Glomerular endothelial cell (primary cell): ENCODE results near the gene KCTD17. TPM values are rescaled to one million over a fixed set of nuclear protein-coding genes. Genes with fewer than 3 reads are reported as not detected.

ENCODE experiments used
- DNase-seq: peaks from one replicate; pipeline ENCODE4 v3.0.0-alpha.2; 2011; ENCODE audit warnings: low read depth, low spot score; ENCODE audit errors: extremely low read depth
- total RNA-seq: library from RNA; depleted of rRNA; stranded (reverse); fragments of >200 nt; gene quantifications from 2 replicates; pipeline ENCODE4 v1.2.3, GENCODE V29; 2015

Gene KCTD17
- total RNA-seq, 1 donor from 2014 or later: 35.1 TPM

DNA sequence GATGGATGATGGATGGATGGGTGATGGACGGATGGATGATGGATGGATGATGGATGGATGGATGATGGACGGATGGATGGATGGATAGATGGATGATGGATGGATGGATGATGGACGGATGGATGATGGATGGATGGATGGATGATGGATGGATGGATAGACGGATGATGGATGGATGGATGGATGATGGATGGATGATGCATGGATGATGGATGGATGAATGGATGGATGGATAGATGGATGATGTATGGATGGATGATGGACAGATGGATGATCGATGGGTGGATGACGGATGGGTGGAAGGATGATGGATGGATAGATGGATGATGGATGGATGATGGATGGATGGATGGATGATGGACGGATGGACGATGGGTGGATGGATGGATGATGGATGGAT, 21.1 kb downstream of the KCTD17 start:
- no peak for DNase-seq

DNA sequence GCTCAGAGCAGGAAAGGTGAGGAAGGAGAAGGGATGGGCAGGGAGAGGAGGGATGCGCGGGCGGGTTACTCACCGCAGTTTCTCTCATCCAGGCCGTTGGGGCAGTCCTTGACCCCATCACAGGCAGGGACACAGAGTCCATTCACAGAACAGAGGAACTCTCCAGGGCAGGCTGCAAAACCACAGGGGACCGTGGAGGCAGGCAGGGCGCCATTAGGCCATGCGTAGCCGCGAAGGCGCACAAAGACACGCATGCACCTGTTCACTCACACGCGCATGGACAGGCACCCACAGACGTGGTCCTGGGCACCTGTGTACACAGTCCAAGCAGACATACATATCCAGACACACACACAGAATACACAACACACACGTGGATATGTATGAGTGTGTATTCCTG, 23.0 kb downstream of the KCTD17 start:
- no peak for DNase-seq

DNA sequence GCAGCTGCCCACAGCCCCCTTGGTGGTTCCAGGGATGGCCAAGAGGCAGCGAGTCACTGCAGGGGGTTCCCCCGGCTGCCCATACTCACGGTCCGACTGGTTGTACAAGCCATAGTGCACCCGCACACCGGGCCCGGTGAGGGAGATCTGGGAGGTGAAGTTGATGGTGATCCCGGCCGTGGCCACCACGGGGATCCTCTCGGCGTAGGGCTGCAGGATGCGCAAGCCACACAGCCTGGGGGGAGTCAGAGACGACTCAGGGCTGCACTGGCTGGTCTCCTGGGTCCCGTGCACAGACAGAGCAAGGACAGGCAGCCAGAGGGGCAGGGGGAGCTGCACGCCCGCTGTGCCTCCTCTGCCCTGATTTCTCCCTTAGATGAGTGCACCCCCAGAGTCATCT, 23.5 kb downstream of the KCTD17 start:
- DNase-seq: no peak

DNA sequence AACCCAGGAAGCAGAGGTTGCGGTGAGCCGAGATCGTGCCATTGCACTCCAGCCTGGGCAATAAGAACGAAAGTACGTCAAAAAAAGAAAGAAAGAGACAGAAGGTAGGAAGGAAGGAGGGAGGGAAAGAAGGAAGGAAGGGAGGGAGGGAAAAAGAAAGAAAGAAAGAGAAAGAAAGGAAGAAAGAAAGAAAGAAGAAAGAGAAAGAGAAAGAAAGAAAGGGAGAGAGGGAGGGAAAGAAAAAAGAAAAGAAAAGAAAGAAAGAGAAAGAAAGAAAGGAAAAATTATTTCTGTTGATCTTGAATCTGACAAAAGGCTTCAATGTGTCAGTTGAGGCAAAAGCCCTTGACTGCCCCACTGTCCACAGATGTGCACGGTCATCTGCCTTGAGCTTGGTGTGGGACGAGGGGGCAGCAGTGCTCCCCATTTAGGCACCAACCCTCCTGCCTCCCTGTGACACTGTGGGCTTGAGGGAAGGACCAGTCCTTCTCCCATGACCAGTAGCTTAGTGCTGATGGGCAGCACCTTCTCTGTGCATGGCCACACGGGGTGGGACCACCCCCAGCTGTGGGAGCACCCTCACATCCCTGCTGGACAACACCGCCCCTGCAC, 24.4 kb downstream of the KCTD17 start:
- no peak for DNase-seq

DNA sequence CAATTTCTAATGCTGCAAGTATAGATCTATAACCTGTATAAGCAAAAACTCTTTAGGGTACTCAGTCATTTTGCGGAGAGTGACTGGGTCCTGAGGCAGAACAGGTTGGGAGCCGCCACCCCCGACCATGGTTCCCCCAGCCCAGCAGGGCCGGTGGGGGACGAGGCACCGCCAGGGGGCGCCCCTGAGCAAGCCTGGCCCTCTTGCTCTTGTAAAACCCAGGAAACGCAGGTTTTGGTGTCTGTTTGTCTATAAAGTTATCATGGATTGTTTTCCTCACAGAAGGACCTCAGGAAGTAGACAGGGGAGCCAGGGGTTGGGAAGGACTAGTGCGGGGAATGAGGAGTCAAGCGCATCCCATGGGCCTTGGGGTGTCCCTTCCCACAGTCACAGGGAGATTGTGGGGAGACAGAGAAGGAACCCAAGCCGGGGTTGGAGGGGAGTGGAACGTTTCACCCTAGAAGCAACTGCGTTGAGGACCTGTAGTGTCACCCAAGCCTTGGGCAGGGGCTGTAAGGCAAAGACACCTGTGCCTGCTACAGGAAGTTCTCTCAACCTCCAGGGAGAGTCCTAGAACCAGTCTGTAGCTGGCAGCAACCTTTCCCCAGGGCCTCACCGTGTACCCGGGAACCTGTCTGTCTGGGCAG, 26.4 kb downstream of the KCTD17 start:
- DNase-seq: no peak

DNA sequence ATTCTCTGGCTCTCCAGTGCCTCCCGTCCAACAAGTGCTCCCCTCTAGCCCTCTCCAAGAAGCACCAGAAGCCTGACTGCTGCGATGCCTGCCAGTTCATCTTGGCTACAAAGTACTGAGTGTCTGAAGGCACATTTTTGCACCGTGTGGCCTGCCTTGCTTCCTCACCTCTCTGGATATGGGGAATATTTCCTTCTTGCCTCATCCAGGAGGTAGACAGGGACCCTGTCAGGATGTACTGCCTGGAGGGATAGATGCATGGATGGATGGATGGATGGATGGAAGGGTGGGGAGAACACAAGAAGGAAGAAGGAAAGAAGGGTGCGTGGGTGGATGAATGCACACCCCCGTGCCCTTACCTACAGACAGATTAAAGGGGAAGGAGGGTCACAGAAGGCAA, 27.6 kb downstream of the KCTD17 start:
- no peak for DNase-seq

DNA sequence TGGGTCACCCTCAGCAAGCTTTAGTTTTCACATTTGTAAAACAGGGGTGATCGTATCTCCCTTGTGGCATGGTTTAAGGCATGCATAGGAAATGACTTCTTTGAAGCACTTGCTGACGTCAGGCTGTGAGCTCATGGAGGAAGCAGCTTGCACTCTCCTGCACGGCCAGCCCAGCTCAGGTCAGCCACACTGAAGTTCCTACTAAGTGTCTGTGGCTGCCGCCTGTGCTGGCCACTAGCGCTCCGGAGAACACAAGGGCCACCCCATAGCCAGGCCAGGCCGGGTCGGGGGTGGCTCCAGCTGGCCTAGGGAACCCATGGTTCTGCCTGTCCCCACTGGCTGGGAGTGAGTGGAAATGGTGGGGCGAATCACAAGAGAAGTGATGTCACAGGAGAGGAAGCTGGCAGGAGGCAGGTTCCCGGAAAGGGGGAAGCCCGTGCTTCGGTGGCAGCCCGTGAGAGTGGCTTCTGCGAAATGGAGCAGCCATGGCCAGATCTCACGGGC, 28.2 kb downstream of the KCTD17 start:
- DNase-seq: peak; percentile 47

DNA sequence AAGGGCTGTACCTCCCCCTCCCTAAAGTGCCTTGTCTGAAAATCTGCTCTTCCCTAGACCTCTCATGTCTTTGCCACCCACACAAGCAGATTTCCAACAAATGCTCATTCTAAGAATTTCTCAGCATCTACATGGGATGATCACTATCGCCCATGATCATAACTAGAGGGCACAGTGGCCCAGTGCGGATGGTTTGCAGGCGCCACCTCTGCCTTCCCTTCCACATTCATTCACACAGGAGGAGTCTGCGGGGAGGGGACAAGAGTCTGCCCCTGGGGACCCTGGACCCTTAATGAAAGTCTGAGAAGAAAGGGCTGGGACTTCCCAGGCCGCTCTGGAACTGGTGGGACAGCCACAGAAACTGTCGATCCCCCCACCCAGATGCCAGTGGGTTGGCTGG, 28.9 kb downstream of the KCTD17 start:
- DNase-seq: no peak

DNA sequence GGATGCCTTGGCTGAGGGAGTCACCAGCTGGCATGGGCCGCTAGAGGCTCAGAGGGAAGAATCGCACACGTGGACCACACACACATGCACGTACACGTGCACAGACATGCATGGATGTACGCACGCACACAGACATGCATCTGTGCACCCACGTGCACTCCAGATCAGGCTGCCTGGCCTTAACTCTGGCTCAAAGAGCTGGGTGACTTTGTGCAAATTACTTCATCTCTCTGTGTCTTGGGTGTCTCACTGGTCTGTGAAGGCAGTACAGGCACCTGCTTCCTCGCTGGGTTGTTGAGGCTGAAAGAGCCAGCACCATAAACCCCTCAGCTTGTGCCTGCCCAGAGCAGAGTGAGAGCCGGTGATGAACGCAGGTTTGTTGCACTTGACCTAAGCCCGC, 29.3 kb downstream of the KCTD17 start:
- DNase-seq: no peak

DNA sequence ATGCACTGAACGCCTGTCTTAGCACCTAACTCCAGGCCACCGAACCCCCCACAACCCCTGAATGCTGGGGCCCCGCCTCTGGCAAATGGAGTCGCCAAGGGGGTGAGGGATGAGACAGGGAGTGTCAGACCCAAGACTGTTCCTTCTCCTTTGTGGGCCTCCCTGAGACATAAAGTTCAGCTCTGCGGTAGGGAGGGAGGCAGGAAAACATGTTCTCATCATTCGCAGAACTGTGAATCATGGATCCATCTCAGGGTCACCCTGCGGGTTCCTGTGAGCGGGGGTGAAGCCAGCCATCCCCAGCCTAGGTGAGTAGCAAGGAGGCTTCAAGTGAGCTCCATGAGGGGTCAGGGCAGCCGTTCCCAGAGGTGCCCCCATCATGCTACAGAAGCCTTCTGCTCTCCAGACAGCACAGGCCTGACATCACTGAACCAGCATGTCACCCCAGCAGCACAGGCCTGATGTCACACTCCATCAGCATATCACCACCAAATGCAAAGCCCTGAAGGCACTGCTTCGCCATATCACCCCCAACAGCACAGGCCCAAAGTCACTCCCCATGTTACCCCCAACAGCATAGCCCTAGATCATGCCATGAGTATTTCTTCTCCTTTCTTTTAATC, 30.8 kb downstream of the KCTD17 start:
- DNase-seq: no peak

DNA sequence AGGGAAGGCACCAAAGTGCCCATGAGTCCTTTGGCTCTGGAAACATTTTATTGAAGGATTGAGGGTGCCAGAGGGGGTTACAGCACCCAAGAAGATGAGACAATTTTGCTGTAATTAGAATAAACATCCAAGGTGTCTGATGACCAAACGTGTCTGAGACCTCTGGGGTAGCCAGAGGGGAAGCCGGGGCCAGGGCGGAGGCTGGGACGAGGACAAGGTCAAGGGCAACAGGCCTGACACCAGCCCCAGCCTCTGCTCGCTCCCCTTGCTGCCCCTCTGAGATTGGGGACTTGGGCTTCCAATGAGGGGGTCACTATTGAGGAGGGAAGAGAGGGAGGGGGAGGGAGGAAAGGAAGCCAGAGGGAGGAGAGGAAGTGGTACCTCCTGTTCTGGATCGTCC, 32.4 kb downstream of the KCTD17 start:
- DNase-seq: no peak

DNA sequence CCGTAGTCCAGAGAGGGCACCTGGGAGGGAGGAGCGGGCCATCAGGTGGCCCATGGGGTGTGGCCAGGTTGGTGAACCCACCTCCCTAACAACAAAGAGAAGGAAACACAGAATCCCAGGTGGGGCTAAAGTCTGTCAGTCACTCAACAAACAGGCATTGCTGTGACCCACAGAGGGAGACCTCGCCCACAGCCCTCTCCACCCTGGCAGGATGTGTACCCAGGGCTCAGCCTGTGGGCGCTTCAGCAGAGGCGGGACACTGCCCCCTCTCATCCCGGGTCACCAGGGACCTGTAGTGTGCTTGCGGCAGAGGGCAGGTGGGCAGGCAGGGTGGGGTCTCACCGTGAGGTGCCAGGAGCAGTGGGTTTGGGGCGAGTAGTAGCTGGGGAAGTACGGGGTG, 32.8 kb downstream of the KCTD17 start:
- DNase-seq: no peak

DNA sequence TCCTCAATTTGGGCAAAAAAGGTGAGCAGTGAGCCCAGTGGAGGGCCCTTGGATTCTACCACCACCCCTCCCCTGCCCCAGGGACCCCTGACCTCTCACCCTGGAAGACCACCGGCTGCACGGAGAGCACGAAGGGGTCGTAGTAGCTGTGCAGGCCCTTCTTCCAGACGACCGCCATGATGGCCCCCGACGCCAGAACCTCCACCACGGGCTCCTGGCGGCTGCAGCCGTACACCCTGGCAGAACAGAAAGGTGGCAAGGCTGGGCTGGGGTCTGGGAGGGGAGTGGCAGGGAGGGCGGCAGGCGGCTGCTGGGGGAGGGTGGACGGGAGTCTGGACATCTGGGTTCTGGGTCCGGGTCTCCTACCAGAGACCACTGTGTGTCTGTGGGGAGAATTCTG, 34.6 kb downstream of the KCTD17 start:
- DNase-seq: no peak

DNA sequence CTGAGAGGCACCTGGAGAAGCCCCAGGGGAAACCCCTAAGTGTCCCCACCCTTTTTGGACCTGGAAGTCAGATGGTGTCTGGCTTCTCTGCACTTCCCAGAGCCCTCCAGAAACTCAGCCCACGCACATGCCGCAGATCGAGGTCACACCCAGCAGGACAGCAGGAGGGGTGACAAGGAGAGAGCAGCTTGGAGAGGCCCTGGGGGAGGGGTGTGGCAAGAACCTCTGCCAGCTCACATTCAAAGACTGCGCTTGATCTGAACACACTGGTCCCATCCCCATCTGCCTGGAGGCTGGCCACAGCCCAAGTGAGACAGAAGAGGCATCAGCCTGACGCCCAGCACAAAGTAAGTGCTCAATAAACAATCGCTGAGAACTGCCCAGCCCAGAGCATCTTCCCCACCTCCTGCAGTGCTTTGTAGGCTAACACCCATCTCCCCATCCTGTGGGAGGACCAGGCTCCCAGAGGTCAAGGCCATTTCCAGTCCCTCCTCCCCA, 36.6 kb downstream of the KCTD17 start:
- no peak for DNase-seq

DNA sequence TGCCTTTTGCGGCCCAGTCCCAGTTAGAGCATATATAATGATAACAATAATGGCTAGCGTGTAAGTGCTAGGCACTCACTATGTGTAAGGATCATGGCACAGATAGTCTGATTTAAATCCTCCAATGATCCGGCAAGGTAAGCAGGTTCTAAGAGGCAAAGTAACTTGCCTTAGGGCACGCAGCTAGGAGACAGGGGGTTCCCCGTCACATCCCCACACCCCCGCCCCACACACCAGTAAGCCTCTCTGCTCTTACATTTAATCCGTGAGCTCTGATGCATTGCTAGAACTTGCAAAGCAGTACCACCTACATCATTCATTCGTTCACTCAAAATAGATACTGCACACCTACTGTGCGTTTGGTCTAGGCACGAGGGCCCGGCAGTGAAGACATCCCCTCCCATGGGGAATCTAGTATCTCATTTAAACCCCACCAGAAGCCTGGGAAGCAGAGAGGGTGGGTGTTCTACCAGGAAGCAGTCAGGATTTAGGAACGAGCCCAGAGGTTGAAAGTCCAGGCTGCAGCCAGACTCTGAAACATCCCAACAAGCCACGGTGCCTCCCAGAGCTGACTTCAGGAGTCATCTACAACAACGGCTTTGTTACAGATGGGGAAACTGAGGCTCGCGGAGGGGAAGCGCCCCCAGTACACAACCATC, 37.3 kb downstream of the KCTD17 start:
- DNase-seq: no peak

DNA sequence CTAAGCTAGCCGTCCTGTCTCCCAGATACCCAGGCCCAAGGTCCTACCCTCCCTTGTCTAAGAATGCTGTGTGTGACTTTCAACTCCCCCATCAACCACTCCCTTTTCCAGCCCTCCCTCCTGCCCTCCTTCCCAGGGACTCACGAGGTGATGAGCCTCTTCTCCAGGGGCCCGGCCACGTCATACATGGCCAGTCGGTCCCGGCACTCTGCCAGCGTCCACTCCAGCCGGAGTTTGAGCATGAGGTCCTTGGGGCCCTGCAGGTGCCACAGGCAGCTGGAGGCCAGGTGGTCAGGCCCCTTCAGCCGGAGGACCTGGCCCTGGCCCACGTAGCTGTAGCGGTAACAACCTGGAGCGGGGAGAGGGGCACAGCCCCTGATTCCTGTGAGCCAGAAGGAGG, 37.9 kb downstream of the KCTD17 start:
- DNase-seq: no peak

DNA sequence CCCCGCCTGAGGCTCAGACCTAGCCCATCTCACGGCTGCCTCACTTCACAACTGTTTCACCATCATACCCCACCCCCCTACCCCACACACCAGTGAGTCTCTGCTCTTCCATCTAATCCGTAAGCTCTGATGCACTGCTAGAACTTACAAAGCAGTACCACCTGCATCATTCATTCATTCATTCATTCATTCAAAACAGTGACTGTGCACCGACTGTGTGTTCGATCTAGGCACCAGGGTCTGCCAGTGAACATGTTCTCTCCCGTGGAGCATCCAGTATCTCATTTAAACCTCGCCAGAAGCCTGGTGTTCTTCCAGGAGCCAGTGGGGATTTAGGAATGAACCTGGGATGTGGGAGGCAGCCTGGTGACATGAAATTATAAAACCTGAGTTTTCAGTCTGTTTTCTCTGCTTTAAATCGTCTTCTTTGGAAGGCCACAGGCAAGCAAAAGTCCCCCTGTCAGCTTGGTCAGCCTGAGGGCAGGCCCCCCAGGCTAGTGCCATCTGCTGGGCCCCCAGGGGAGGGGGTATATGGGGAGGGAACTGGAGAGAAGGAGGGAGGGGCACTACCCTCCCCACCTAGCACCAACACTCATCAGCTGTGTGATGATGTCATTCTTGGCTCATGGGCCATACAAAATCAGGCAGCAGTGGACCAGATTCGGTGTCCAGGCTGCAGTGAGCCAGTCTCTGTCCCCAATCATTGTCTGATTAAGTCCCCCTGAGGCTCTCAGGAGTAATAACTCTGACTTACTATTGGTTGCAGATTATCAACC, 39.6 kb downstream of the KCTD17 start:
- no peak for DNase-seq

DNA sequence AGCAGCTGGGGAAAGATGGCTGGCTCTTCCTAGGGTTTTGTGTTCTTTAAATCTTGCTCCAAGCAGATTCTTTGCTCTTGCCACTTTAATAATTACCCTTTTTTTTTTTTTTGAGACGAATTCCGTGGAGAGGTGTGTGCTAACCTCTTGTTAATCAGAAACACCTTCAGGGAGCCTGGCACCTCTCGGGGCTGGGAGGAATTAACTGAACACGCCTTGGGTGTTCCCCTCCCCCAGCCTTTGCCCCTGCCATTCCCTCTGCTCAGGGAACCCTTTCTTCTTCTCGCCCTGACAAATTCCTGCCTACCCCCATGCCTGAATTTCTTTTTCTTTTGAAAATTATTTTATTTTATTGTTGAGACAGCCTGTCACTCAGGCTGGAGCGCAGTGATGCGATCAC, 40.5 kb downstream of the KCTD17 start:
- DNase-seq: no peak

DNA sequence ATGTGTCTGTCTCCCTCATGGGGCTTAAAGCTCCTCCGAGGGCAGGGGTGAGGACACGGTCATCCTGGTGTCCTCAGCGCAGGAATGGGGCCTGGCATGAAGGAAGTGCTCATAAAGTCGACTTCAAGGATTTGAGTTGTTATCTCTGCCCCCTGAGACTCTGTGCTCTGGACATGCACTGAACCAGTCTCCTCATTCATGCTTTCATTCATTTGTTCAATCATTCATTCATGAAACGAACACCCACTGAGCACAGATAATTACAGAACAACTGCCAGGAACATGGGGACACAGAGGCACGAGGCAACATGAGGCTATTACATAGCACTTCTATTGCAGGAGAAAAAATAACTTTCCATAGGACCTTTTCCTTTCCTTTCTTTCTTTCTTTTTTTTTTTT, 41.5 kb downstream of the KCTD17 start:
- no peak for DNase-seq

DNA sequence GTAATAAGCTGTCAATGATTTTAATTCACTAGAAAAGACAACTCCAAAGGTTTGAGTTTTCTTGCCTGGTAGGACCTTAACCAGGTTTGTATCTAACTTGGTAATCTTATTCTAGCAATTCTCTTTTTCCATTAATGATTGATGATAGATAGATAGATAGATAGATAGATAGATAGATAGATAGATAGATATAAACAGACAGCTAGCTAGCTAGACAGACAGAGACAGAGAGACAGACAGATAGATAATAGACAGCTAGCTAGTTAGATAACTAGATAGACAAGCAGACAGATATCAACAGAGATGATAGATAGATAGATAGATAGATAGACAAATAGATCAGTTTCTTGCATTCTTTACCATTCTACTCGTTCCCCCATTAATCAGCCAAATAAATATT, 42.7 kb downstream of the KCTD17 start:
- DNase-seq: no peak

DNA sequence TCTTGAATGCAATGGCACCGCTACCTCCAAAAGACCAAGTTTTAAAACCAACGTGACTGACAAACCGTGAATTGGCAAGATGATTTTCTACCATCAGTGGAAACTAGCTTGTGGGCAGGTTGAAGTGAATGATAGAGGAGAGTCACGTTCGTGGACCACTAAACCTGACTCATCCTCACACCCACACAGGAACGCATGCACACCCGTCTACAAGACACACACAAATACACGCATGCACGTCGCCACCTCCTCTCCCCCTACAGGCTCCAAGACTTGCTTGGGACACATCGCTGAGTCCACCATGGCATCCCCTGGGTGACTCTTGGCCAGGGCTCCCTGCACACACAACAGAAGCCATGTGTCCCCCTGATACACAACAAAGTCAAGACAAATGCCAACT, 43.6 kb downstream of the KCTD17 start:
- DNase-seq: no peak
